ENCODE results near the gene CACNB4. TPM values are rescaled to one million over a fixed set of nuclear protein-coding genes. Genes with fewer than 3 reads are reported as not detected.

CACNB4 gene
- total RNA-seq, 4 donors from 2014 or later: 2.3 to 5.8 (median 2.8) TPM

- no peak for TF ChIP-seq CTCF (IDR thresholded peaks at IDR 0.05; ENCODE audit: low read depth)
Measured at GRCh38 chr2:151880586-151880985, 218.3 kb downstream of the CACNB4 start.

- TF ChIP-seq CTCF (IDR thresholded peaks at IDR 0.05; ENCODE audit: low read depth): no peak
Measured at GRCh38 chr2:151878655-151879563, 219.9 kb downstream of the CACNB4 start.

GRCh38 chr2:151878204-151878603 lies 220.6 kb downstream of the CACNB4 start:
- TF ChIP-seq CTCF (IDR thresholded peaks at IDR 0.05; ENCODE audit: low read depth): no peak

GRCh38 chr2:151872463-151872862 lies 226.4 kb downstream of the CACNB4 start:
- TF ChIP-seq CTCF (IDR thresholded peaks at IDR 0.05; ENCODE audit: low read depth): no peak

GRCh38 chr2:151869291-151869690 lies 229.6 kb downstream of the CACNB4 start:
- no peak for TF ChIP-seq CTCF (IDR thresholded peaks at IDR 0.05; ENCODE audit: low read depth)

GRCh38 chr2:151862700-151863099 lies 236.1 kb downstream of the CACNB4 start:
- TF ChIP-seq CTCF (IDR thresholded peaks at IDR 0.05; ENCODE audit: low read depth): no peak

- TF ChIP-seq CTCF (IDR thresholded peaks at IDR 0.05; ENCODE audit: low read depth): no peak
Measured at GRCh38 chr2:151861174-151861573, 237.7 kb downstream of the CACNB4 start.

Measured in subcutaneous adipose tissue (tissue), 4 donors.